ENCODE results near the gene MTTP.

Gene MTTP

GRCh38 chr4:99573735-99574368, 772 bp upstream of the MTTP start:
- no peak overlapping the region for H3K4me2 ChIP-seq (ENCODE audit: low read depth, low read length, poor library complexity, severe bottlenecking)
- H3F3A ChIP-seq (ENCODE audit: low read depth): no peaks in the 10 kb centered on the region
- no peaks in the 10 kb centered on the region for H3K4me1 ChIP-seq (ENCODE audit: insufficient read depth, low read length, poor library complexity, severe bottlenecking)
- peaks cover 56% of the 10 kb centered on the region for H3K27me3 ChIP-seq (ENCODE audit: insufficient read depth, low read length, poor library complexity, severe bottlenecking)
- H3K4me3 ChIP-seq (ENCODE audit: low read length, poor library complexity, severe bottlenecking): no peak overlapping the region
- no peaks in the 10 kb centered on the region for H3K79me2 ChIP-seq (ENCODE audit: insufficient read depth, low read length)
- H2AFZ ChIP-seq (ENCODE audit: low read length): no peak overlapping the region
- no peaks in the 10 kb centered on the region for H3K9me2 ChIP-seq (replicated peaks; ENCODE audit: low read depth, low read length)
- no peaks in the 10 kb centered on the region for H3K36me3 ChIP-seq (ENCODE audit: insufficient read depth, low read length)
- H4K20me1 ChIP-seq (ENCODE audit: insufficient read depth, low read length, poor library complexity, severe bottlenecking): no peaks in the 10 kb centered on the region
- no peak for TF ChIP-seq EZH2phosphoT487 (IDR thresholded peaks at IDR 0.05; ENCODE audit: borderline replicate concordance)
- TF ChIP-seq CTCF (conservative IDR thresholded peaks at IDR 0.05; ENCODE audit: low read length): no peak
- H3K9me3 ChIP-seq (ENCODE audit: insufficient read depth, low read depth, low read length): no peaks in the 10 kb centered on the region
- H3K9ac ChIP-seq (ENCODE audit: low read depth, low read length, poor library complexity, severe bottlenecking): no peak overlapping the region

GRCh38 chr4:99578714-99579113, 4.1 kb downstream of the MTTP start:
- Histone ChIP-seq H3K4me3 (ENCODE audit: low read length, poor library complexity, severe bottlenecking) (no peak overlapping the region), H3K9ac (ENCODE audit: low read depth, low read length, poor library complexity, severe bottlenecking) (no peak overlapping the region), H3K27me3 (ENCODE audit: insufficient read depth, low read length, poor library complexity, severe bottlenecking) (peaks cover 25% of the 10 kb centered on the region), H3K36me3 (ENCODE audit: insufficient read depth, low read length) (no peaks in the 10 kb centered on the region), H3F3A (ENCODE audit: low read depth) (no peaks in the 10 kb centered on the region), H3K9me2 (replicated peaks; ENCODE audit: low read depth, low read length) (no peaks in the 10 kb centered on the region), H2AFZ (ENCODE audit: low read length) (no peak overlapping the region), H3K4me2 (ENCODE audit: low read depth, low read length, poor library complexity, severe bottlenecking) (no peak overlapping the region), H4K20me1 (ENCODE audit: insufficient read depth, low read length, poor library complexity, severe bottlenecking) (no peaks in the 10 kb centered on the region), H3K9me3 (ENCODE audit: insufficient read depth, low read depth, low read length) (no peaks in the 10 kb centered on the region), H3K79me2 (ENCODE audit: insufficient read depth, low read length) (no peaks in the 10 kb centered on the region), H3K4me1 (ENCODE audit: insufficient read depth, low read length, poor library complexity, severe bottlenecking) (no peaks in the 10 kb centered on the region)
- TF ChIP-seq CTCF (conservative IDR thresholded peaks at IDR 0.05; ENCODE audit: low read length) (no peak), EZH2phosphoT487 (IDR thresholded peaks at IDR 0.05; ENCODE audit: borderline replicate concordance) (no peak)

- Histone ChIP-seq H3K4me3 (ENCODE audit: low read length, poor library complexity, severe bottlenecking) (no peak overlapping the region), H3K36me3 (ENCODE audit: insufficient read depth, low read length) (no peaks in the 10 kb centered on the region), H2AFZ (ENCODE audit: low read length) (no peak overlapping the region), H3F3A (ENCODE audit: low read depth) (no peaks in the 10 kb centered on the region), H3K79me2 (ENCODE audit: insufficient read depth, low read length) (no peaks in the 10 kb centered on the region), H4K20me1 (ENCODE audit: insufficient read depth, low read length, poor library complexity, severe bottlenecking) (no peaks in the 10 kb centered on the region), H3K9me3 (ENCODE audit: insufficient read depth, low read depth, low read length) (no peaks in the 10 kb centered on the region), H3K9me2 (replicated peaks; ENCODE audit: low read depth, low read length) (no peaks in the 10 kb centered on the region), H3K9ac (ENCODE audit: low read depth, low read length, poor library complexity, severe bottlenecking) (no peak overlapping the region), H3K4me2 (ENCODE audit: low read depth, low read length, poor library complexity, severe bottlenecking) (no peak overlapping the region), H3K27me3 (ENCODE audit: insufficient read depth, low read length, poor library complexity, severe bottlenecking) (peaks cover 6% of the 10 kb centered on the region), H3K4me1 (ENCODE audit: insufficient read depth, low read length, poor library complexity, severe bottlenecking) (no peaks in the 10 kb centered on the region)
- TF ChIP-seq EZH2phosphoT487 (IDR thresholded peaks at IDR 0.05; ENCODE audit: borderline replicate concordance) (no peak), CTCF (conservative IDR thresholded peaks at IDR 0.05; ENCODE audit: low read length) (no peak)
Measured at GRCh38 chr4:99585516-99585915, 10.9 kb downstream of the MTTP start.
